Mucosa of descending colon (tissue), 3 donors: ENCODE data around the gene IL17B. TPM values are rescaled to one million over a fixed set of nuclear protein-coding genes. Genes with fewer than 3 reads are reported as not detected.

Source experiments
- ATAC-seq: fragments of 200-7000 bp; cut with Tn5 transposase; one replicate; pipeline ENCODE4 v1.9.1; 2020; ENCODE audit warnings: mild to moderate bottlenecking, moderate library complexity
- DNase-seq, 3 donors: peaks; one replicate each; pipeline ENCODE4 v3.0.0-alpha.2; 2020
- H3K36me3 ChIP-seq: fragments of 200-600 bp; one replicate; pipeline ENCODE4 v1.8.0; 2021; ENCODE audit warnings: low read depth, mild to moderate bottlenecking
- H3K4me1 ChIP-seq: fragments of 200-600 bp; one replicate; pipeline ENCODE4 v1.8.0; 2021; ENCODE audit warnings: low read depth, mild to moderate bottlenecking
- H3K4me3 ChIP-seq: fragments of 200-600 bp; one replicate; pipeline ENCODE4 v1.8.0; 2021; ENCODE audit warnings: mild to moderate bottlenecking
- H3K9me3 ChIP-seq: fragments of 200-600 bp; one replicate; pipeline ENCODE4 v1.8.0; 2021; ENCODE audit warnings: mild to moderate bottlenecking
- CTCF ChIP-seq: fragments of 200-600 bp; IDR thresholded peaks from one replicate; pipeline ENCODE4 v1.8.0; 2022; ENCODE audit warnings: antibody characterized with exemption, mild to moderate bottlenecking
- intact Hi-C, 2 donors: fragments of 100-400 bp; cut with DNase I in 1 of 2; cut with micrococcal nuclease in 1 of 2; formaldehyde crosslinking; loops; one replicate each; pipeline versions ENCODE4 v1.11.0 to v1.11.1; 2022; cut with DNase I, micrococcal nuclease
- total RNA-seq, 3 donors: library from RNA; stranded (reverse); fragmentation: NEBNext Ultra II Directional in 2 of 3; extraction: Animal tissue kit (Norgen Biotek cat#: 25700) in 2 of 3; gene quantifications; one replicate each; pipeline versions ENCODE4 v1.2.1 to v1.2.4, GENCODE V29; 2021 to 2023
- donor health status: DM: no; HTN: no; CAD: no; lungs with moderate emphysema.
- donor health status: DM: no; HTN: no; CAD: no.
- donor health status: DM: no; HTN: yes; CAD: no.

IL17B gene
- total RNA-seq, 3 donors from 2014 or later: 0.92 TPM; not detected in 2

GRCh38 chr5:149383399-149383798, 4.3 kb upstream of the IL17B start:
- H3K4me3 ChIP-seq: no peak overlapping the region
- H3K9me3 ChIP-seq: no peaks in the 10 kb centered on the region
- intact Hi-C loops: loop anchor here (5.0 to 10.0 kb wide), 2 partner anchors 44 to 51 kb away; no protein-coding TSS in a partner anchor
- peak in 1 of 3 donors; percentile 37 for DNase-seq
- no peaks in the 10 kb centered on the region for H3K36me3 ChIP-seq
- no peak for TF ChIP-seq CTCF
- peaks cover 7% of the 10 kb centered on the region for H3K4me1 ChIP-seq
- ATAC-seq: no peak

DNA sequence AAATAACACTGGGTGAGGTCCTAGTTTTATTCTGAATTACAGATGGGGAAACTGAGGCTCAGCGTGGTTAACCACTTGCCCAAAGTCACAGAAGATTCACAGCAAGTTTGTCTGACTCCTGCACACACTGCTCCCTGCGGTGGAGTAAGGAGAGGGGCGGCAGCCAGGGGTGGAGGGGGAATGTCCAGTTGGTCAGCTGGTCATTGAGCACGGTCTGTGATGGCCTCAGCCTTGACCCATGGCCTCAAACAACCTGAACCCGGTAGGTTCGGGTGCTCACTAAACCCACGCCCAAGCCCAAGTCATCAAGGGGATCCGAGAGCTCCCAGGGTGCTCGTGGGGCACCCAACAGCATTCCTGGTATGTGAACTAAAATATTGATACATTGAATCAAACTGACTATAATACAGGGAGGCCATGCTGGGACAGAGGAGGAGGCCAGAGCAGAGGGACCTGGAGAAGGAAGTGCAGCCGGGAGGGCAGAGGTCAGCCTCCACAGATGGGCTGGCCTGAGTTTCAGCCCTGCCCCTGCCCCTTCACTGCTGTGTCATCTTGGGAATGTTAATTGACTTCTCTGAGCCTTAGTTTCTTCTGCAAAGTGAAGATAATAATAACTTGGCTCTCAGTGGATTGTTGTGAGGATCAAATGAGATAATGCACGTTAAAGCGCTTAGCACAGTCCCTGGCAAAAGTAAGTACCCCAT, 3.6 kb upstream of the IL17B start:
- no peak for TF ChIP-seq CTCF
- H3K9me3 ChIP-seq: no peaks in the 10 kb centered on the region
- peaks cover 7% of the 10 kb centered on the region for H3K4me1 ChIP-seq
- intact Hi-C loops: loop anchor here (5.0 to 10.0 kb wide), 2 partner anchors 45 to 52 kb away; no protein-coding TSS in a partner anchor
- no peak for DNase-seq
- no peaks in the 10 kb centered on the region for H3K36me3 ChIP-seq
- H3K4me3 ChIP-seq: no peak overlapping the region
- ATAC-seq: peak; percentile 21

- Histone ChIP-seq H3K4me1 (peaks cover 7% of the 10 kb centered on the region), H3K36me3 (no peaks in the 10 kb centered on the region), H3K4me3 (no peak overlapping the region), H3K9me3 (no peaks in the 10 kb centered on the region)
- DNase-seq (peak in 2 of 3 donors; percentile 84 to 86), ATAC-seq (peak; percentile 84)
- intact Hi-C loops: loop anchor here (5.0 to 10.0 kb wide), 2 partner anchors 45 to 53 kb away; no protein-coding TSS in a partner anchor
- TF ChIP-seq CTCF: peak; percentile 87
These were observed 2.9 kb upstream of the IL17B start for GRCh38 chr5:149381986-149382338.

DNA sequence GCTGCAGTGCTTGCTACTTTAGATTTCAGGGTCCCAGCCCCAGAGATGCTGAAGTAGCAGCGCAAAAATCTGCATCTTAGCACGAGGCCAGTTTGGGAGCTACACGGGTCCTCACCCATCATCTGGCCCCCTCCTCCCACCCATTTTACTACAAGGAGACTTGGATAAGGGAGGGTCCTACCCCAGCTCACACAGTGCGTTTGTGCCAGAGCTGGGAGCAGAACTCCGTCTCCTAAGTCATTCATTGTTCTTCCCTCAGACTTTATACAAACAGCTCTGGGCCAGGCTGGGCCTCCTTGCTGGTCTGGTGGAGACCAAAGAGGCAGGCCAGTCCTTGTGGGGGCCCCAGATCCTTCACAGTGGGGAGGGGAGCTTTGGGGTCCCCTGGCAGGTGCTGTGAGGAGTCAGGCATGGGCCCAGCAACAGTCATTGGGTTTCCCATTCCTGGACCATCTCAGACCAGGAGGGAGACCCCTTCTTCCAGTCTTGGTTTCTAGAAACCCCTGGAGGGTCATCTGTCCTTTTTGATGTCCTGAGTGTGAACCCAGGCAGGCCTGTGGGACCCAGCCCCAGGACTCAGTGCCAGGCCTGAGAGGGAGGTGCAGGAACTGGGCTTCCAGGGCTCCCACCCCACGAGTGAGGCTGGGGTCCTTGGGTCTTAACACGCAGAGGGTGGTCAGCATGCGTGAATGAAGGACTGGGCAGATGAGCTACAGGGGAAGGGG, 2.3 kb upstream of the IL17B start:
- ATAC-seq (no peak), DNase-seq (no peak)
- Histone ChIP-seq H3K4me3 (no peak overlapping the region), H3K4me1 (peaks cover 7% of the 10 kb centered on the region), H3K36me3 (no peaks in the 10 kb centered on the region), H3K9me3 (no peaks in the 10 kb centered on the region)
- TF ChIP-seq CTCF: no peak
- intact Hi-C loops: loop anchor here (5.0 to 10.0 kb wide), 2 partner anchors 46 to 53 kb away; no protein-coding TSS in a partner anchor

DNA sequence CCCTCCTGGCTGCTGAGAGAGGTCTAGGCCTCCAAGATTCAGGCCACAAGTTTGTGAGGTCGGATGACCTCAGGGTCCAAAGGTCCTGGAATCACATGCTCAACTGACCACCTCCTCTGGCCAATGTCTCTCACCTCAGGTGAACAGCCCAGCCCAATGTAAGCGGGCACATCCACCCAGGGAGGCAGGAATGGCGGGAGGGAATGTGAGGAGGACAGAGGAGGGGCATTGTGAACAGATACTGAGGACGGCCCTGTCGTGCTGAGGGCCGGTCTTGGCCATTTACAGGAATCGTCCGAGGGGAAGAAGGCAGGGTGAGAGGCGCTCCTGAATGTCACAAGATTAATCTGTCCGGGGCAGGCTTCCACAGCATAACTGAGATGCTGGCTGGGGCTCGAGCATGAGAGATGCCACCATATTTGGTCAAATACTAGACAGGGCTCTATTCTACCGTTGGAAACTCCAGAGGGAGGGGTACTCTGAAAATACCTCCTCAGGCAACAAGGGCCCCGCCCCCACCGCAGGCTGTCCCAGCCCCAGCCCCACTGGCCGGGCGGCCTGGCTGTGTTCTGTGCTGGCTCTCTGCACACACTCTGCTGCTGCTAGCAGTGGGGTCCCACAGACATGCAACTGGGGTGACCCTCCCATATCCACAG, 1.5 kb upstream of the IL17B start:
- no peak overlapping the region for H3K4me3 ChIP-seq
- peaks cover 7% of the 10 kb centered on the region for H3K4me1 ChIP-seq
- ATAC-seq (peak; percentile 25), DNase-seq (peak in 2 of 3 donors; percentile 27 to 48)
- no peaks in the 10 kb centered on the region for H3K36me3 ChIP-seq
- intact Hi-C loops: loop anchor here (5.0 to 10.0 kb wide), 2 partner anchors 47 to 54 kb away; no protein-coding TSS in a partner anchor
- TF ChIP-seq CTCF: no peak
- H3K9me3 ChIP-seq: no peaks in the 10 kb centered on the region
